ENCODE data around the gene MAPK8.

Gene MAPK8

DNA sequence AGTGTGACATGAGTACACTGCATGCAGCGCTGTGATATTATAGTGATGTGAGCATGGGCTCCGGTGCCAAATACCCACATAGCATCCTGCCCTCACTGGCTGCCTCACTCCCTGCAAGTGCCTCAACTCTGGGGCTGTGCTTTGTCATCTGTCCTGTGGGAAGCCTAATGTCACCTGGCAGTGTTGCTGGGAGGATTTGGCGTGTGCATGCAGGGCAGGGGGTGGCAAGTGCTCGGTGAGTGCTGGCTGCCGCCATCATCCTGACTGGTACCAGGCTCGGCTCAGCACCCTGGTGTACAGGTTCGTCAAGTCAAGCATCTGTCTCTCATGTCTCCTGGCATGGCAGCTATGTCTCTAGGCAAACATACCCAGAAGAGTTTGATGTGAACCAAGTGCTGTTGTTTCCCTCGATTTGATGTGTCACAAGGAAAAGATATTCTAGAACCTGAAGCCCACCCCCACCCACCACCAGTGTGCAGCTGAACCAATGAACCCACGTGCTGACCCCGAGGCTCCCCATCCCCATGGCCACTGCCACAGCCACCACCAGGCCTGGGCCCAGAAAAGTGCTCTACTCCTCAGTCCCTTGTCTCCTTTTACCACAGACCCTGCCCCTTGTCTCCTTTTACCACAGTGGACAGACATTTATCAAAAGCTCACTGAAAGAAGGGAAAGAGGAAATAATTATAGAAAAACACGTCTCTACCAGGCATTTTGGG lies 135.8 kb downstream of the MAPK8 start (continued):
- TF ChIP-seq ZBTB17 (tag by site-specific recombination; IDR thresholded peaks at IDR 0.05), result no peak
- TF ChIP-seq ZBTB21 (tag by site-specific recombination; IDR thresholded peaks at IDR 0.05), result no peak

- no peak for TF ChIP-seq BCL11A (tag by site-specific recombination; IDR thresholded peaks at IDR 0.05; ENCODE audit: low read depth)
- no peak for TF ChIP-seq TCF7L2 (IDR thresholded peaks at IDR 0.05; ENCODE audit: borderline replicate concordance, low read depth, low read length)
- no peak for TF ChIP-seq ZNF561 (tag by site-specific recombination; IDR thresholded peaks at IDR 0.05; ENCODE audit: borderline replicate concordance)
- no peak for TF ChIP-seq AEBP2 (tag by site-specific recombination; IDR thresholded peaks at IDR 0.05; ENCODE audit: borderline replicate concordance)
- TF ChIP-seq PATZ1 (tag by site-specific recombination; IDR thresholded peaks at IDR 0.05), result no peak
- no peak for TF ChIP-seq ZNF114 (tag by site-specific recombination; IDR thresholded peaks at IDR 0.05)
- no peak for TF ChIP-seq ZNF16 (tag by site-specific recombination; IDR thresholded peaks at IDR 0.05; ENCODE audit: low read depth)
- TF ChIP-seq ZNF843 (tag by site-specific recombination; IDR thresholded peaks at IDR 0.05), result no peak
- TF ChIP-seq ZSCAN16 (tag by site-specific recombination; IDR thresholded peaks at IDR 0.05), result no peak
- TF ChIP-seq, protein P1, sequence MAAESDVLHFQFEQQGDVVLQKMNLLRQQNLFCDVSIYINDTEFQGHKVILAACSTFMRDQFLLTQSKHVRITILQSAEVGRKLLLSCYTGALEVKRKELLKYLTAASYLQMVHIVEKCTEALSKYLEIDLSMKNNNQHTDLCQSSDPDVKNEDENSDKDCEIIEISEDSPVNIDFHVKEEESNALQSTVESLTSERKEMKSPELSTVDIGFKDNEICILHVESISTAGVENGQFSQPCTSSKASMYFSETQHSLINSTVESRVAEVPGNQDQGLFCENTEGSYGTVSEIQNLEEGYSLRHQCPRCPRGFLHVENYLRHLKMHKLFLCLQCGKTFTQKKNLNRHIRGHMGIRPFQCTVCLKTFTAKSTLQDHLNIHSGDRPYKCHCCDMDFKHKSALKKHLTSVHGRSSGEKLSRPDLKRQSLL (tag by site-specific recombination; IDR thresholded peaks at IDR 0.05), result no peak
- TF ChIP-seq ZNF555 (tag by site-specific recombination; conservative IDR thresholded peaks at IDR 0.05), result no peak
- TF ChIP-seq ZNF223 (tag by site-specific recombination; IDR thresholded peaks at IDR 0.05), result no peak
- no peak for TF ChIP-seq ZNF311 (tag by site-specific recombination; IDR thresholded peaks at IDR 0.05; ENCODE audit: borderline replicate concordance)
- TF ChIP-seq, protein P2, sequence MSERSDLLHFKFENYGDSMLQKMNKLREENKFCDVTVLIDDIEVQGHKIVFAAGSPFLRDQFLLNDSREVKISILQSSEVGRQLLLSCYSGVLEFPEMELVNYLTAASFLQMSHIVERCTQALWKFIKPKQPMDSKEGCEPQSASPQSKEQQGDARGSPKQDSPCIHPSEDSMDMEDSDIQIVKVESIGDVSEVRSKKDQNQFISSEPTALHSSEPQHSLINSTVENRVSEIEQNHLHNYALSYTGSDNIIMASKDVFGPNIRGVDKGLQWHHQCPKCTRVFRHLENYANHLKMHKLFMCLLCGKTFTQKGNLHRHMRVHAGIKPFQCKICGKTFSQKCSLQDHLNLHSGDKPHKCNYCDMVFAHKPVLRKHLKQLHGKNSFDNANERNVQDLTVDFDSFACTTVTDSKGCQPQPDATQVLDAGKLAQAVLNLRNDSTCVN (tag by site-specific recombination; optimal IDR thresholded peaks at IDR 0.05), result no peak
Measured at GRCh38 chr10:48442809-48443177, 136.3 kb downstream of the MAPK8 start.

GRCh38 chr10:48444266-48444665 lies 137.8 kb downstream of the MAPK8 start:
- H3K9me3 ChIP-seq (ENCODE audit: control insufficient read depth, insufficient read depth, low read depth, low read length), result no peaks in the 10 kb centered on the region
- POLR2A ChIA-PET, result no interaction called here
- H3K27ac ChIP-seq (ENCODE audit: extremely low read depth, low read depth, low read length), result no peak overlapping the region
- CTCF ChIA-PET, result interaction anchor here (0.6 to 2.9 kb wide), 10 partner anchors 45 to 1892 kb away, joined by 3 to 21 read pairs (median 4); no protein-coding TSS in a partner anchor
- peaks cover 0 to 14% of the 10 kb centered on the region in 2 experiments; a peak in 1 of 3 replicates for H3K36me3 ChIP-seq (ENCODE audit: control insufficient read depth in 2 of 2, insufficient read depth in 1 of 2, low read length in 2 of 2)
- no peaks in the 10 kb centered on the region for H3K4me1 ChIP-seq (ENCODE audit: control insufficient read depth, insufficient read depth, low read length)
- H3K4me3 ChIP-seq (ENCODE audit: low read depth, low read length), result no peak overlapping the region
- TF ChIP-seq TCF7L2 (IDR thresholded peaks at IDR 0.05; ENCODE audit: borderline replicate concordance, low read depth, low read length) (no peak), ZBTB17 (tag by site-specific recombination; IDR thresholded peaks at IDR 0.05) (0 out of 2 replicates have a peak, but pooled peaks have one; percentile 17), ZNF529 (tag by site-specific recombination; IDR thresholded peaks at IDR 0.05; ENCODE audit: insufficient replicate concordance) (no peak), ZBTB1 (tag by site-specific recombination; IDR thresholded peaks at IDR 0.05) (no peak), SCRT1 (tag by site-specific recombination; IDR thresholded peaks at IDR 0.05; ENCODE audit: borderline replicate concordance) (peak; percentile 84)
- TF ChIP-seq, protein P3, sequence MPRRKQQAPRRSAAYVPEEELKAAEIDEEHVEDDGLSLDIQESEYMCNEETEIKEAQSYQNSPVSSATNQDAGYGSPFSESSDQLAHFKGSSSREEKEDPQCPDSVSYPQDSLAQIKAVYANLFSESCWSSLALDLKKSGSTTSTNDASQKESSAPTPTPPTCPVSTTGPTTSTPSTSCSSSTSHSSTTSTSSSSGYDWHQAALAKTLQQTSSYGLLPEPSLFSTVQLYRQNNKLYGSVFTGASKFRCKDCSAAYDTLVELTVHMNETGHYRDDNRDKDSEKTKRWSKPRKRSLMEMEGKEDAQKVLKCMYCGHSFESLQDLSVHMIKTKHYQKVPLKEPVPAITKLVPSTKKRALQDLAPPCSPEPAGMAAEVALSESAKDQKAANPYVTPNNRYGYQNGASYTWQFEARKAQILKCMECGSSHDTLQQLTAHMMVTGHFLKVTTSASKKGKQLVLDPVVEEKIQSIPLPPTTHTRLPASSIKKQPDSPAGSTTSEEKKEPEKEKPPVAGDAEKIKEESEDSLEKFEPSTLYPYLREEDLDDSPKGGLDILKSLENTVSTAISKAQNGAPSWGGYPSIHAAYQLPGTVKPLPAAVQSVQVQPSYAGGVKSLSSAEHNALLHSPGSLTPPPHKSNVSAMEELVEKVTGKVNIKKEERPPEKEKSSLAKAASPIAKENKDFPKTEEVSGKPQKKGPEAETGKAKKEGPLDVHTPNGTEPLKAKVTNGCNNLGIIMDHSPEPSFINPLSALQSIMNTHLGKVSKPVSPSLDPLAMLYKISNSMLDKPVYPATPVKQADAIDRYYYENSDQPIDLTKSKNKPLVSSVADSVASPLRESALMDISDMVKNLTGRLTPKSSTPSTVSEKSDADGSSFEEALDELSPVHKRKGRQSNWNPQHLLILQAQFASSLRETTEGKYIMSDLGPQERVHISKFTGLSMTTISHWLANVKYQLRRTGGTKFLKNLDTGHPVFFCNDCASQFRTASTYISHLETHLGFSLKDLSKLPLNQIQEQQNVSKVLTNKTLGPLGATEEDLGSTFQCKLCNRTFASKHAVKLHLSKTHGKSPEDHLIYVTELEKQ (tag by site-specific recombination; IDR thresholded peaks at IDR 0.05; ENCODE audit: borderline replicate concordance), result no peak

More at GRCh38 chr10:48442809-48443177, 136.3 kb downstream of the MAPK8 start:
- Histone ChIP-seq H3K9me3 (ENCODE audit: control insufficient read depth, insufficient read depth, low read depth, low read length) (no peaks in the 10 kb centered on the region), H3K4me3 (ENCODE audit: low read depth, low read length) (no peak overlapping the region), H3K4me1 (ENCODE audit: control insufficient read depth, insufficient read depth, low read length) (no peaks in the 10 kb centered on the region), H3K27ac (ENCODE audit: extremely low read depth, low read depth, low read length) (no peak overlapping the region), H3K36me3 (ENCODE audit: control insufficient read depth in 2 of 2, insufficient read depth in 1 of 2, low read length in 2 of 2) (peaks cover 0 to 13% of the 10 kb centered on the region in 2 experiments; a peak in 1 of 3 replicates)
- ChIA-PET CTCF (interaction anchor here (0.9 to 1.1 kb wide), 2 partner anchors 64 to 213 kb away, joined by 3 read pairs; no protein-coding TSS in a partner anchor), POLR2A (interaction anchor here (0.6 kb wide), 1 partner anchor 446 kb away, joined by 4 read pairs; no protein-coding TSS in a partner anchor)

All from HEK293 (cell line).